ENCODE measurements around the gene UBASH3A.

UBASH3A gene

GRCh38 chr21:42461881-42462877 is 58.5 kb downstream of the UBASH3A start:
- in situ Hi-C loops (cut with MboI; ENCODE audit: low sequenced_read_pairs, unreplicated experiment): no loop called here
- no peak for DNase-seq (ENCODE audit: low spot score)
- no peak for TF ChIP-seq CTCF (IDR thresholded peaks at IDR 0.05; ENCODE audit: borderline replicate concordance, control extremely low read depth, extremely low read depth, insufficient read depth, missing control alignments)

GRCh38 chr21:42463861-42464515 is 60.3 kb downstream of the UBASH3A start:
- in situ Hi-C loops (cut with MboI; ENCODE audit: low sequenced_read_pairs, unreplicated experiment): no loop called here
- no peak for DNase-seq (ENCODE audit: low spot score)
- no peak for TF ChIP-seq CTCF (IDR thresholded peaks at IDR 0.05; ENCODE audit: borderline replicate concordance, control extremely low read depth, extremely low read depth, insufficient read depth, missing control alignments)

GRCh38 chr21:42465008-42465802 is 61.5 kb downstream of the UBASH3A start:
- in situ Hi-C loops (cut with MboI; ENCODE audit: low sequenced_read_pairs, unreplicated experiment): no loop called here
- no peak for DNase-seq (ENCODE audit: low spot score)
- TF ChIP-seq CTCF (IDR thresholded peaks at IDR 0.05; ENCODE audit: borderline replicate concordance, control extremely low read depth, extremely low read depth, insufficient read depth, missing control alignments): no peak

- DNase-seq (ENCODE audit: low spot score): no peak
- in situ Hi-C loops (cut with MboI; ENCODE audit: low sequenced_read_pairs, unreplicated experiment): no loop called here
- no peak for TF ChIP-seq CTCF (IDR thresholded peaks at IDR 0.05; ENCODE audit: borderline replicate concordance, control extremely low read depth, extremely low read depth, insufficient read depth, missing control alignments)
Observed at GRCh38 chr21:42465803-42466127, 62.1 kb downstream of the UBASH3A start.

GRCh38 chr21:42466700-42467099 is 63.0 kb downstream of the UBASH3A start:
- DNase-seq (ENCODE audit: low spot score): no peak
- in situ Hi-C loops (cut with MboI; ENCODE audit: low sequenced_read_pairs, unreplicated experiment): no loop called here
- TF ChIP-seq CTCF (IDR thresholded peaks at IDR 0.05; ENCODE audit: borderline replicate concordance, control extremely low read depth, extremely low read depth, insufficient read depth, missing control alignments): no peak

Data from GM13976 (cell line).